CD4-positive, CD25-positive, alpha-beta regulatory T cell (primary cell): Measurements from ENCODE around the gene CSF3R. TPM values are rescaled to one million over a fixed set of nuclear protein-coding genes. Genes with fewer than 3 reads are reported as not detected.
A peak's percentile ranks its signal among the peaks of the same experiment; 100 is the strongest.
"Not testable (repeated sequence)": the region's sequence is repeated elsewhere in the genome, so short reads cannot be mapped to it uniquely, and the experiment has no call there.

ENCODE experiments used
- ATAC-seq, 2 donors: fragments of 150-1000 bp; cut with Tn5 transposase; one replicate each; pipeline ENCODE4 v1.10.0; 2021; ENCODE audit warnings: low read depth in 2 of 2, moderate number of reproducible peaks in 2 of 2, moderate library complexity in 1 of 2
- DNase-seq, 3 donors: peaks; one replicate each; pipeline versions ENCODE4 v3.0.0 to v3.0.0-alpha.2; 2012 to 2022; ENCODE audit warnings: mixed read lengths in 1 of 3
- H3K27ac ChIP-seq: one replicate; pipeline ENCODE4 v1.7.0; 2013; ENCODE audit warnings: mild to moderate bottlenecking, low read length; ENCODE audit not compliant: insufficient read depth, poor library complexity, severe bottlenecking
- H3K27me3 ChIP-seq: one replicate; pipeline ENCODE4 v1.7.0; 2013; ENCODE audit warnings: low read length; ENCODE audit not compliant: control insufficient read depth, insufficient read depth
- H3K36me3 ChIP-seq: one replicate; pipeline ENCODE4 v1.7.0; 2013; ENCODE audit warnings: mild to moderate bottlenecking, low read length, moderate library complexity; ENCODE audit not compliant: control insufficient read depth, insufficient read depth
- H3K4me1 ChIP-seq: 2 replicates; pipeline ENCODE4 v1.7.0; 2013; ENCODE audit warnings: mild to moderate bottlenecking, low read length; ENCODE audit not compliant: insufficient read depth, control insufficient read depth, poor library complexity, severe bottlenecking
- H3K4me3 ChIP-seq: one replicate; pipeline ENCODE4 v1.7.0; 2013; ENCODE audit warnings: low read depth, mild to moderate bottlenecking, low read length, moderate library complexity
- H3K9me3 ChIP-seq, 2 experiments: 1 replicate in 1 of 2; 2 replicates in 1 of 2; pipeline ENCODE4 v1.7.0; 2013; ENCODE audit warnings: low read length in 2 of 2, mild to moderate bottlenecking in 1 of 2, moderate library complexity in 1 of 2; ENCODE audit not compliant: control insufficient read depth in 2 of 2
- H3K27ac Mint-ChIP-seq, 3 donors: one replicate each; pipeline ENCODE4 v1.8.0; 2020 to 2022; ENCODE audit warnings: mild to moderate bottlenecking in 3 of 3, mixed read lengths in 3 of 3, moderate library complexity in 2 of 3
- H3K27me3 Mint-ChIP-seq: one replicate; pipeline ENCODE4 v1.8.0; 2022; ENCODE audit warnings: mild to moderate bottlenecking, mixed read lengths
- H3K36me3 Mint-ChIP-seq: one replicate; pipeline ENCODE4 v1.8.0; 2020; ENCODE audit warnings: mixed read lengths
- H3K4me1 Mint-ChIP-seq, 4 donors: one replicate each; pipeline ENCODE4 v1.8.0; 2020 to 2022; ENCODE audit warnings: mixed read lengths in 4 of 4, mild to moderate bottlenecking in 1 of 4
- H3K4me3 Mint-ChIP-seq, 4 donors: one replicate each; pipeline ENCODE4 v1.8.0; 2020 to 2022; ENCODE audit warnings: mild to moderate bottlenecking in 4 of 4, mixed read lengths in 4 of 4, moderate library complexity in 3 of 4
- H3K9me3 Mint-ChIP-seq, 7 donors: one replicate each; pipeline ENCODE4 v1.8.0; 2020 to 2022; ENCODE audit warnings: mixed read lengths in 7 of 7, mild to moderate bottlenecking in 3 of 7, moderate library complexity in 2 of 7
- polyA plus RNA-seq, 4 donors: library from polyadenylated mRNA; unstranded; fragments of 300-500 nt; fragmentation: Illumina TruSeq; gene quantifications; one replicate each; pipeline ENCODE4 v1.2.3, GENCODE V29; 2021
- total RNA-seq: library from RNA; stranded (reverse); gene quantifications from one replicate; pipeline ENCODE4 v1.2.3, GENCODE V29; 2022

The CSF3R gene
- total and polyA plus RNA-seq, 5 donors from 2014 or later, result 0.10 to 3.6 (median 0.23) TPM; not detected in 1

GRCh38 chr1:36511804-36512798 lies 29.4 kb upstream of the CSF3R start:
- Histone ChIP-seq H3K27ac (no peak overlapping the region), H3K9me3 (no peaks in the 10 kb centered on the region), H3K36me3 (no peaks in the 10 kb centered on the region), H3K27me3 (no peaks in the 10 kb centered on the region), H3K4me1 (no peaks in the 10 kb centered on the region), H3K4me3 (no peak overlapping the region)
- DNase-seq (no peak), ATAC-seq (no peak)
- no peaks in the 10 kb centered on the region for H3K36me3 Mint-ChIP-seq
- peaks cover 0 to 3% (median 0%) of the 10 kb centered on the region in 7 donors for H3K9me3 Mint-ChIP-seq
- H3K27me3 Mint-ChIP-seq, result peaks cover 5% of the 10 kb centered on the region
- no peaks in the 10 kb centered on the region for H3K4me1 Mint-ChIP-seq
- no peak overlapping the region for H3K27ac Mint-ChIP-seq
- no peak overlapping the region for H3K4me3 Mint-ChIP-seq

DNA sequence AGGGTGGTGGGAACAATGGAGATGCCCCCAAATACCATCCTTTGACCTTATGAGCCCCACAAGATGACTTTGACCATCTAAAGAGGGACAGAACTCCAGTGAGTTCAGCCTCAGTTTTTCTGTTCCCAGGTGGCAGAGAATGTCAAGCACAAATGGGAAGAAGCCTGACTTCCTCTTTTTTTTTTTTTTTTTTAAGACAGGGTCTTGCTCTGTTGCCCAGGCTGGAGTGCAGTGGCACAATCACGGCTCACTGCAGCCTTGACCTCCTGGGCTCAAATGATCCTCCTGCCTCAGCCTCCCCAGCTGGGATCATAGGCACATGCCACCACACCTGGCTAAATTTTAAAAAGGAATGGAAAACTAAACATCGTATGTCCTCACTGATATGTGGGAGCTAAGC lies 28.5 kb upstream of the CSF3R start:
- H3K4me3 ChIP-seq, H3K4me1 Mint-ChIP-seq, DNase-seq, H3K27ac ChIP-seq, H3K27me3 ChIP-seq, H3K4me3 Mint-ChIP-seq, H3K36me3 Mint-ChIP-seq, H3K9me3 ChIP-seq, ATAC-seq, H3K27ac Mint-ChIP-seq, H3K9me3 Mint-ChIP-seq, H3K36me3 ChIP-seq, H3K4me1 ChIP-seq: not testable (repeated sequence)
- H3K27me3 Mint-ChIP-seq, result peaks cover 14% of the 10 kb centered on the region

DNA sequence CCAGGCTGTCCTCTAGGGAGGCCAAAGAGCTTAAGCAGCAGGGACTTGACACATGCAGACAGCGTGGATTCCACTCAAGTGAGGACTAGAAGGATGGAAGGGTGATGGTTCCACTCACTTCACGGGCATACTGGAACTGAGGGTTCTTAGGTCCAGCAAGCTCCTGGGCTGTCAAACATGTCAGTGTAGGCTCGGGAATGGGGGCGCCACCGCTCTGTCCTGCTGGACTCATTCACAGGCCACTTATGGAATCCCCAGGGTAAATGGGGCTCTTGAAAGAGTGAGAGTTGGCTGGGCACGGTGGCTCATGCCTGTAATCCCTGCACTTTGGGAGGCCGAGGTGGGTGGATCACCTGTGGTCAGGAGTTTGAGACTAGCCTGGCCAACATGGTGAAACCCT lies 27.7 kb upstream of the CSF3R start:
- H3K9me3 ChIP-seq, result no peaks in the 10 kb centered on the region
- H3K4me3 ChIP-seq, result no peak overlapping the region
- H3K27me3 Mint-ChIP-seq, result peaks cover 18% of the 10 kb centered on the region
- H3K9me3 Mint-ChIP-seq, result peaks cover 0 to 3% (median 0%) of the 10 kb centered on the region in 7 donors
- H3K4me3 Mint-ChIP-seq, result peak overlapping the region in 1 of 4 donors; percentile 47
- H3K27me3 ChIP-seq, result no peaks in the 10 kb centered on the region
- no peak for ATAC-seq
- DNase-seq, result no peak
- H3K36me3 Mint-ChIP-seq, result no peaks in the 10 kb centered on the region
- no peak overlapping the region for H3K27ac ChIP-seq
- no peaks in the 10 kb centered on the region for H3K36me3 ChIP-seq
- H3K4me1 ChIP-seq, result no peaks in the 10 kb centered on the region
- H3K27ac Mint-ChIP-seq, result no peak overlapping the region
- no peaks in the 10 kb centered on the region for H3K4me1 Mint-ChIP-seq

- no peaks in the 10 kb centered on the region for H3K4me1 Mint-ChIP-seq
- Histone ChIP-seq H3K36me3 (no peaks in the 10 kb centered on the region), H3K27ac (no peak overlapping the region), H3K4me1 (no peaks in the 10 kb centered on the region), H3K9me3 (no peaks in the 10 kb centered on the region), H3K4me3 (no peak overlapping the region), H3K27me3 (peaks cover 12% of the 10 kb centered on the region)
- H3K36me3 Mint-ChIP-seq, result no peaks in the 10 kb centered on the region
- DNase-seq, result no peak
- no peak for ATAC-seq
- H3K9me3 Mint-ChIP-seq, result peaks cover 0 to 3% (median 0%) of the 10 kb centered on the region in 7 donors
- H3K27ac Mint-ChIP-seq, result no peak overlapping the region
- peaks cover 33% of the 10 kb centered on the region for H3K27me3 Mint-ChIP-seq
- H3K4me3 Mint-ChIP-seq, result no peak overlapping the region
Observed at GRCh38 chr1:36508257-36508656, 25.5 kb upstream of the CSF3R start.

GRCh38 chr1:36506276-36506920 lies 23.7 kb upstream of the CSF3R start:
- H3K4me1 ChIP-seq, result no peaks in the 10 kb centered on the region
- H3K27ac Mint-ChIP-seq, result no peak overlapping the region
- no peaks in the 10 kb centered on the region for H3K4me1 Mint-ChIP-seq
- no peaks in the 10 kb centered on the region for H3K36me3 Mint-ChIP-seq
- H3K36me3 ChIP-seq, result no peaks in the 10 kb centered on the region
- no peak overlapping the region for H3K27ac ChIP-seq
- peaks cover 45% of the 10 kb centered on the region for H3K27me3 Mint-ChIP-seq
- peaks cover 0 to 3% (median 0%) of the 10 kb centered on the region in 7 donors for H3K9me3 Mint-ChIP-seq
- DNase-seq (no peak), ATAC-seq (no peak)
- H3K4me3 ChIP-seq, result no peak overlapping the region
- peaks cover 13% of the 10 kb centered on the region for H3K27me3 ChIP-seq
- no peaks in the 10 kb centered on the region for H3K9me3 ChIP-seq
- H3K4me3 Mint-ChIP-seq, result no peak overlapping the region

DNA sequence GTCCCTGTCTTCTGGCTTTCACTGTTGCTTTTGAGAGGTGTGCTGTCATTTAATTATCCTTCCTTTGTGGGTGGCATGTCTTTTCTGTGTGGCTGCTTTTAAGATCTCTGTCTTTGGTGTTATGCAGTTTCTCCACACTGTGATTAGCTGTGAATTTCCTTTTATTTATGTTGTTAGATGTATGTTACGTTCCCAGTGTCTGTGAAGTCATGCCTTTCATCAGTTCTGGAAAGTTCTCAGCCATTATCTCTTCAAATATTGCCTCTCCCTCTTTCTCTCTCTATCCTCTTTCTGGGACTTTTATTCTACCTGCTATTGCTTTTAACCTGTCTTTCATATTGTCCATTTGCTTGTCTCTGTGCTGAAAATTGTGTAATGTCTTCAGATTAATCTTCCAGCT lies 21.0 kb upstream of the CSF3R start:
- no peak overlapping the region for H3K27ac ChIP-seq
- H3K4me3 ChIP-seq, result no peak overlapping the region
- no peaks in the 10 kb centered on the region for H3K9me3 ChIP-seq
- no peaks in the 10 kb centered on the region for H3K36me3 ChIP-seq
- H3K4me1 Mint-ChIP-seq, result no peaks in the 10 kb centered on the region
- peaks cover 0 to 3% (median 0%) of the 10 kb centered on the region in 7 donors for H3K9me3 Mint-ChIP-seq
- H3K36me3 Mint-ChIP-seq, result no peaks in the 10 kb centered on the region
- no peaks in the 10 kb centered on the region for H3K4me1 ChIP-seq
- DNase-seq (no peak), ATAC-seq (no peak)
- H3K27me3 Mint-ChIP-seq, result peaks cover 54% of the 10 kb centered on the region
- no peak overlapping the region for H3K4me3 Mint-ChIP-seq
- H3K27me3 ChIP-seq, result peaks cover 13% of the 10 kb centered on the region
- no peak overlapping the region for H3K27ac Mint-ChIP-seq

DNA sequence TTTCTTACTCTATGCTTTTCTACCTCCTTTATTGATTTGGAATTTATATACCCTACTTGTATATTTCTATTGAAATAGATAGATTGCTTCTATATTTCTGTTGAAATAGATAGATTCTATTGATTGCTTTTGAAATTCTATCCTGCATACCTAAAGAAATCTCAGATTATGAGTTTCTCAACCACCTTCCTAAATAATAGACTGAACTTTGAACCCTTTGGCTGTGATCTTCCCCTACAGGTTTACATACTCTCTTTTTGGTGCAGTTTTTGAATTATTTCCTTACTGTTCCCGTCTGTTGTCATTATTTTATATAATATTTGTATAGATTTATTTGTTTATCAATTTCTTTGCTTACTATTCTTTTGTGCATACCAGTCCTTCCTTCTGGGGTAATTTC lies 20.4 kb upstream of the CSF3R start:
- no peak overlapping the region for H3K27ac Mint-ChIP-seq
- no peaks in the 10 kb centered on the region for H3K9me3 Mint-ChIP-seq
- H3K4me3 Mint-ChIP-seq, result no peak overlapping the region
- no peaks in the 10 kb centered on the region for H3K4me1 Mint-ChIP-seq
- no peak overlapping the region for H3K27ac ChIP-seq
- H3K9me3 ChIP-seq, result no peaks in the 10 kb centered on the region
- peaks cover 52% of the 10 kb centered on the region for H3K27me3 Mint-ChIP-seq
- H3K4me3 ChIP-seq, result no peak overlapping the region
- ATAC-seq, result no peak
- H3K36me3 Mint-ChIP-seq, result no peaks in the 10 kb centered on the region
- no peaks in the 10 kb centered on the region for H3K4me1 ChIP-seq
- DNase-seq, result no peak
- H3K27me3 ChIP-seq, result peaks cover 13% of the 10 kb centered on the region
- no peaks in the 10 kb centered on the region for H3K36me3 ChIP-seq
